Measurements from ENCODE around the gene USP19.

Gene USP19

GRCh38 chr3:49135499-49135898 is 14.9 kb upstream of the USP19 start:
- no peak overlapping the region for H3K27ac ChIP-seq
- DNase-seq (ENCODE audit: low read depth, low spot score) = no peak

DNA sequence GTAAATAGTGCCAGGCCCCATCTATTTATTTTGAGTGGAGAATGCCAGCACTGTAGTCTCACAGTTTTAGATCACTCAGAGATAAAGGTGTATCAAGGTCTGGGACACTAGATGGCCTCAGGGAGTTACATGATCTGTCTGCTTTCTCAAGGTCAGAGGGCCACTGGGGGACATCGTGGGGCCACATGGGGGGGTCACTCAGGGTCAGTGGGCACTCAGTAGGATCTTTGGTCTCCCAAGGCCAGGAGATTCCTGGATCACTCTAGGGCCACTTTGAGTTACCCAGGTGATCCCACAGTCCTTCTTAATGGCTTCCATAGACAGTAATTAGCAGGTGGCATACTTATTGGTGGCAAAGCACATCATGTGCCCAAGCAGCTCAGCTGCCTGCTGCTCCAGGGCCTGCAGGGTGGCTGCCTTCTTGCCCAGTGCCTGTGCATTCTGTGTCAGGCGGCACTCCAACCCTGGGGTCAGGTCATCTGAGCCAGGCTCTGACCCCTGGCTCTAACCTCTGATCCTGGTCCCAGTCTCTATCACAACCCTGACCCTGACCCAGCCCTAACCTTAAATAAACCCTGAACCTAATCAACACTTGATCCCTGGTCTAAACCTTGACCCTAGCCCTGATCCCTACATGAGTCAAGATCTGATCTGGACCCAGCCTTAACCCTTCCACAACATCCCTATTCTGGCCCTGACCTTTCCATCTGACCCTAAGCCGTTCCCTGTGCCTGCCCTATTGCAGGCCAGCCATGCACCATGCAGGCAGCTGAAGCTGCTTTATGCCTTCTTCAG is 14.0 kb upstream of the USP19 start:
- no peak overlapping the region for H3K27ac ChIP-seq
- no peak for DNase-seq (ENCODE audit: low read depth, low spot score)

- peak; percentile 40 for DNase-seq (ENCODE audit: low read depth, low spot score)
- H3K27ac ChIP-seq = peak overlapping the region; percentile 72
These were observed 12.8 kb upstream of the USP19 start for GRCh38 chr3:49133226-49133951.

DNA sequence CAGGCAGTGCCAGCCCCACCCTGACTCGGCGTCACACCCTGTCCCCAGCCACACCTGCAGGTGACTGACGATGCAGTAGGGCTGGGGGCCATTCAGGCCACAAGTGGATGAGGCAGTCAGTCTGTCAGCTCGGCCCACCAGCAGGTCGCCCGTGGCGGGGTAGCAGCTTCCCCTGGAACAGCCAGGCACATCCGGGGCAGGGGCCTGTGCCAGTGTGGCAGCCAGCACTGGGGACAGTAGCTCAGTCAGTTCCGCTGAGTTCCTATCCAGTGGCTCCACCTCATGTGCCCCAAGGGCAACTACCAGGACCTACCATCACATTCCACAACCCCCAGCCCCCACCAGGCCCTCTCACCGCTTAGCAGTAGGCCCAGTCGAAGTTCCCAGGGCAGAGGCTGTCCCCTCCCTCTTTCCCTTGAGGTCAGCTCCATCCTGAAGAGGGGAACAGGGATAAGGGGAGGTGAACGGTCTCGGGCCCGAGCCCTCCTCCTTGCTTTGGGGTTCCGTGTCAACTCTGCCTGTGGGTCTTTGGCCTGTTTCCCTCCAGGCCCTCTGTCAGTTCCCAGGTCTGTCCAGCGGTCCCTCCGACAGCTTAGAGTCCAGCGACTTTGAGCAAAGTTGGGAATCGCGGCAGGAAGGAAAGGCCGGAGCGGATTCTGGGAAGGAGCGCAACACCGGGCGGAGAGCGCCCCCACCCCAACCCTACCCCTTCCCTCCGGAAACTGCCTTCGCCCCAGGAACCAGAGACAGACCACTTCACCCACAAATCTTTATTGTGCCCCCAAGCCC is 12.0 kb upstream of the USP19 start, which contains the start of gene LAMB2:
Gene LAMB2 (minus strand): TSS at position 614 of the 789 bp plus-strand sequence. CDS start 183 bp downstream, at position 431.
- DNase-seq (ENCODE audit: low read depth, low spot score) = no peak
- peak within 1 kb of the TSS; percentile 72 for H3K27ac ChIP-seq

GRCh38 chr3:49132073-49132436 is 11.4 kb upstream of the USP19 start:
- H3K27ac ChIP-seq = peak overlapping the region; percentile 72

DNA sequence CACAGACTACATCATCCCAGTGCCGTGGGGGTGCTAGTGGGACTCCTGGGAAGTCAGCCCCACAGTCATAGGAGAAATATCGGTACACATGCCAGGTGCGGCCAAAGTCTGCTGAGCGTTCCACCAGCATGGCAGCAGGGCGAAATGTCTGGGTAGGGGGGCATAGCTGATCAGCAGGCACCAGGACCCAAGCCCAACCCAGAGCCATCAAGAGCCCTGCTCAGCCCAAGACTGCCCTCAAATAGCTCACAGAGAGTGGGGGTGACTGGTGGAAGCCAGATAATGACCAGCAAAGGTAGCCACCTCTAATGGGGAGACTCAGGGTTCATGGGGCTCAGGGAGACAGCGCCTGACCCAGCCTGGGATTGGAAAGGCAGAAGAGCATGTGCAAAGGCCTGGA is 11.0 kb upstream of the USP19 start:
- no peak for DNase-seq (ENCODE audit: low read depth, low spot score)
- H3K27ac ChIP-seq = no peak overlapping the region

More at GRCh38 chr3:49132073-49132436, 11.4 kb upstream of the USP19 start:
- DNase-seq (ENCODE audit: low read depth, low spot score) = no peak

DNA sequence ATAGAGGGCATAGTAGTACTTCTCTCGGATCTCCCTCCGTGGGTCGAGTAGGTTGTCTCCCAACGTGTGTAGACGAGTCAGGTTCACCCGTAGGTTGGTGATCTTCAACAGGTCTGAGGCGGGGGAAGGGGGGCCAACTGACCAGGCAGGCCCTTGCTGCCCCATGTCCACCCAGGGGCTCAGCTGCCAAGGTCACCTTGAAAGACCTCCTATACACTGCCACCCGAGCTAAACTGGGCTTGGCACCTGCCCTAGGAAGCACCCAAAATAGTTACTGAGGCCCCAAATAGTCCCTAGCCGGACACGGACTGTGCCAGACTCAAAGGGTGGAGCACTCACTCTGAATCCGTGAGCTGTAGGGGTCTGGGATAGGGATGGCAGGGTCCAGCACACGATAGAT is 10.4 kb upstream of the USP19 start:
- no peak overlapping the region for H3K27ac ChIP-seq
- no peak for DNase-seq (ENCODE audit: low read depth, low spot score)

DNA sequence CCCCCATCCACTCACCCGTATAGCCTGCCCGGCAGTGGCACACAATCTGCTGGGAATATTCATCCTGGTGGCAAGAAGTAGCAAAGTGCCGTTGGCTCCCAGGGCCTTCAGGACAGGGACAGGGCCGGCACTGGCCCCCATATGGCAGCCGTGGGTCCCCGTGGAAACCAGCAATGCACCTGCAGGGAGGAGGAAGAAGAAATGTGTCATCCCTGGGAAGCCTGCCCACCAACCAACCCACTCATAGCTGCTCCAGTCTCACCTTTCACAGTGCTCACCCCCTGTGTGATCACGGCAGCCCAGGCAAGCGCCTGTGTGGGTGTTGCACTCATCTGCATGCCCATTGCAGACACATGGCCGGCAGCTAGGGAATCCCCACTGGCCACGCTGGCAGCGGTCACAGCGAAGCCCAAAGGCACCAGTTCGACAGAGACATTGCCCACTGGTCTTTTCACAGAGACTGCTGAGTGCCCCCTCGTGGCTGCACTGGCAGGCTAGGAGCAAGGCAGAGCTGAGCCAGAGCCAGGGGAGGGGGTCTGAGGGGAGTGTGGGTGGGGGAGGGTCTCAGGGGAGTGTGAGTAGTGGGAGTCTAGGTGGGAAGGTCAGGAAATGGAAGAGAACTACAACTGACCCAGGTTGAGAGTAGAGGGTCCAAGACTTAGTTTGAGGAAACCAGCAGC is 4.5 kb upstream of the USP19 start:
- DNase-seq (ENCODE audit: low read depth, low spot score) = no peak
- H3K27ac ChIP-seq = no peak overlapping the region

GRCh38 chr3:49124203-49124602 is 3.6 kb upstream of the USP19 start:
- DNase-seq (ENCODE audit: low read depth, low spot score) = no peak
- H3K27ac ChIP-seq = no peak overlapping the region

DNA sequence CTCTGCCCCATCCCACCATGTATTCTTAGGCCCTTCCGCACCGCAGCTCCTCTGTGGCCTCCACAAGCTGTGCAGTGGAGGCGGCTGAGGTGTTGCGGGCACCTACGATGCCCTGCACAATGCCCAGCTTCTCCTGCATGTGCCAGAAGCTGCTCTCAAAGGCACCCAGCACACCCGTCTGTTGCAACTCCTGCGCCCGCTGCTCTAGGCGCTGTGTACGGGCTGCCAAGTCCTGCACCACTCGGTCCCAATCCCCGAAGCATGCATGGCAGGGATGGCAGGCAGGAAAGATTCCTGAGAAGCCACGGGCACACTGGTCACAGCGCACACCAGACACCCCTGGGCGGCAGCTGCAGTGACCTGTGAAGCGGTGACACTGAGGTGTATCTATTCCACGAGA is 3.1 kb upstream of the USP19 start:
- no peak overlapping the region for H3K27ac ChIP-seq
- no peak for DNase-seq (ENCODE audit: low read depth, low spot score)

DNA sequence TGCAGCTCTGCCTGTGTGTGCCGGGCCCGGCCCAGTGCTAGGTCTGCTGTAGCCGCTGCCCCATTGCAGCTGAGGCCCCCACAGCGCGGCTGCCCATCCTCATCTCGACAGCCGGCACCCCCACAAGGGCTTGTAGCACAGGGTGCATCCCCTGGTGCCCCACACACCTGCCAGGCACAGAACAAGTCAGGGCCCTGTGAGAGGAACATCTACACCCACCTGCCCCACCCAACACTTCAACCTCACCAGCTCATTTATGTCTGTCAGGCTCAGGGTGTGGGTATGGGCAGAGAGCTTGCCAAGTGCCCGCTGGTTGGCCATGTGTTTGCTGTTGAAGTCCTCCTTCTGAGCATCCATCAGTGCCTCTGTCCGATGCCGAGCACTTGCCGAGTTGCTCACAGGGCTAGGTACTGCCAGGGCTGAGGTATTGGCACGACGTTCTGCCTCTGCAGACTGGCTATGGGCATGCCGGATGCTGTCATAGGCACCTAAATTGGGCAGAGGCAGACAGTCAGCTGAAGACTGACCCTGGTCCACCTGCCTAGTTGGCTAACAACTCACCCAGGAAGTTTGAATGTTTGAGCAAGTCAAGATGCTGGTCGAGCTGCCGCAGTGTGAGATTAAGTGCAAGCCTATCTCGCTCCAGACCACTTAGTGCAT is 2.4 kb upstream of the USP19 start:
- DNase-seq (ENCODE audit: low read depth, low spot score) = no peak
- H3K27ac ChIP-seq = no peak overlapping the region

DNA sequence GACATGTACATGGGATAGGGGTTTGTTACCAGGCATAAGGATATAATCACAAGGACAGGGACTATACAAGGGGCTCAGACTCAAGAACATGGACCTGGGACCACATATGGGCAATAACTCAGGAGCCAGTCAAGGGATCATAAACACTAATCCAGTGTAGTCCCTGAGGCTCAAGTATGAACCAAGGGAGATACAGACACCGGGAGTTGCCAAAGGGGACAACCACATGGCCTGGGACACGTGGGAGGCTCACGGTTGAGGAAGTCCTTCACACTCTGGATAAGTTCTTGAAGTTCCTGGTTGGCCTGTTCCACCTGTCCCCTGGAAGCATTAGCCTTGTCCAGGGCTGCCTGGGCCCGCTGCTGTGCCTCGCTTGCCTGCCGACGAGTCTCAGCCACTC is 1.8 kb upstream of the USP19 start:
- no peak overlapping the region for H3K27ac ChIP-seq
- DNase-seq (ENCODE audit: low read depth, low spot score) = no peak

DNA sequence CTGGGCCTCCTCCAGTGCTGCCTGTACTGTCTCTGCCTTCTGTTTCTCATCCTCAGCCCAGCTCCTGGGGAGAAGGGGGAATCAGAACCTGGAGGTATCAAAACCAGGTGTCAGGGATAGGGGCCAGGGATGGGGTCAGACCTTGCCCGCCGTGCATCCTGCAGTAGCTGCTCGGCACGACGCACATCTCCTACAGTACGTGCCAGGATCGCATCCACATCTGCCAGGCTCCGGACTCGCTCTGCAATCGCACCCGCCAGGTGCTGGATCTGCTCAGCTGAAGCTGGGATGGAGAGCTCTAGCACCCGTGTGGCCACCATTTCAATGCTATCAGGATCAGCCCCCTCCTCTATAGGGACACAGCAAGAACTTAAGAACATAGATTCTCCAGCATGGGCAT is 1.4 kb upstream of the USP19 start:
- no peak for DNase-seq (ENCODE audit: low read depth, low spot score)
- H3K27ac ChIP-seq = no peak overlapping the region

- peak overlapping the region; percentile 89 for H3K27ac ChIP-seq
- DNase-seq (ENCODE audit: low read depth, low spot score) = no peak
These were observed 611 bp upstream of the USP19 start for GRCh38 chr3:49121132-49121736.

- DNase-seq (ENCODE audit: low read depth, low spot score) = no peak
- peak overlapping the region; percentile 89 for H3K27ac ChIP-seq
These were observed 556 bp downstream of the USP19 start for GRCh38 chr3:49120096-49120437.

DNA sequence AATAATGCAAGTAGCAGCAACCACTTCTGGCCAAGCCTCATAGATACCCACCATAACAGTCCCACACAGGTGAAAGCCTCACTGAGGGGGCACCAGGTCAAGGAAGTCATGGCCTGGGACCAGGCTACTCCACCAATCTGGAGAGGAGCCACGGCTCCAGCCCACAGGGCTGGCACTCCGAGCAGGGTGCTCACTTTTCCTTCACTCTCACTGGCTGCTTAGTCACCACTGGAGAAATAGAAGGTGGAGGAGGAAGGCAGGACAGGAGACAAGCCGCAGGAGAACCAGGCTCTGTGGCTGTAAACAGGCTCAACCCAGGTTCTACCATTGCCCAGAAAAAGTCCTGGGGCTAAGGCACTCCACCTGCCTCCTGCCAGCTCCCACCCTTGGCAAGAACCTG is 1.2 kb downstream of the USP19 start:
- DNase-seq (ENCODE audit: low read depth, low spot score) = no peak
- peak overlapping the region; percentile 89 for H3K27ac ChIP-seq

DNA sequence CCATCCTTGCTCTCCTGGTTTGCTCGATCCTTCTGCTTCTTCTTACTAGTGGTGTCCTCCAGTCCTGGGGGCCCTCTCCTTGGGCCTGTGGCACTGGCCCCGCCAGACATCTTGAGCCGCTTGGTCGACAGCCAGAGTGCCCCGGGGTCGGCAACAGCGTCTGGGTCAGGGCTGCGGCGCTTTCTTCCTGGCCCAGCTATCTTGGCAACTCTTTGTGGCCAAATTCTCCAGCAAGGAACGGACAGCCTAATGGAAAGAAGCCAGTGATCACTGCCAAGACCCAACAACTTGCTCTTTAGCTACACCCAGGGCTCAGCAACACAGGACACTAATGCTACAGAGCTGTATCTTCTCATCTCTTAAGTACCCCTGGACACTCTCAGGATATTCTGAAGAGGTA is 1.6 kb downstream of the USP19 start:
- peak overlapping the region; percentile 89 for H3K27ac ChIP-seq
- DNase-seq (ENCODE audit: low read depth, low spot score) = no peak

DNA sequence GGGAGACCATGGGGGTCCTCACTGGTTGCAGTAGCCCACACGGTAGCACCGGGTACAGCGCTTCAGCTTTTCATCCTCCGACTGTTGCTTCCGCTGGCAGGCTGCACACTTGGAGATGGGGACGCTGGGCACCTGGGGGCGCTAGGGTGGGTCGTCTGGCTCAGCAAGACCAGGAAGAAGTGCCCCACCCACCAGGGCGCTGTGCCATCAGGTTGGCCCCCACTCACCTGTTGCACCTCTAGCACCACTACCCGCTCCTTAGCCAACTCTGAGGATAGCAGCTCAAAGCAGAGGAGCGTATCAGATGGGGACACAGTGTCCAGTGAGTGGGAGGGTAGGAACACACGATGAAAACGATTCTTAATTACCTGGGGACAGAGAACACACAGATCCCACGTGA is 8.4 kb downstream of the USP19 start:
- DNase-seq (ENCODE audit: low read depth, low spot score) = no peak
- H3K27ac ChIP-seq = no peak overlapping the region

DNA sequence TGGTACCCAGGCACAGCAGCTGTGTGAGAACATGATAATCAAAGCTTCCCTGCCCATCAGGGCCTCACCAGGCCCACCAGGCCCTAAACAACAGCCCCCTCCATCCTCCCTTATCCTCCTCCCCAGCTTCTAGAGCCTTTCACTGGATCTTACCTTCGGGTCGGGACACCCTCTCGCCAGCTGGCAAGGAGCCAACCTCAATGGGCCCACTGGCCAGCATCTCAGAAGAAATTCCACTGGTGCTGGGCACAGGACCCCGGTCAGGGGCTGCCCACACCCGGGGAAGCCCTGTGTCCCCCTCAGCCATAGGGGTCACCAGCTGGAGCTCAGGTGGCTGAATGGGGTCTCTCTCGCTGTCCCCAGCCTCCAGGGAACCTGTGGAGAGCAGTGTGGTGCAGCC is 9.3 kb downstream of the USP19 start:
- H3K27ac ChIP-seq = no peak overlapping the region
- DNase-seq (ENCODE audit: low read depth, low spot score) = no peak

DNA sequence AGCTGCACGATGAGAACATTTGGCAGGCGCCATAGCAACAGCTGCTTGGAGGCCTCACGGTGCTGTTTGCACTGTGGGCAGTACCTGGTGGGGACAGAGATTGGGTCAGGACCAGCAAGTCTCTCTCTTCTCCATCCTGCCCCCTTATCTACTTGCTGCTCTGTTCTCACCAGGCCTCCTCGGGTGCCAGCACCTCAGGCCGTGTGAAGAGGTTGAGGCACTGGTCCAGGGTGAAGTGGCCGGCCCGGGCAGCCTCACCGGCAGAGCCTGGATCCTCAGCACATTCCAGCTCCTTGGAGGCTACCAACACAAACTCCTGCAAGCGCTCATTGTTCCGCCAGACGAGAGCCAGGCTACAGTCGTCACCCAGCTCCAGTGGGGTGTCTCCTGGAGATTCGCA is 9.8 kb downstream of the USP19 start:
- DNase-seq (ENCODE audit: low read depth, low spot score) = no peak
- H3K27ac ChIP-seq = no peak overlapping the region
